K562 (cell line): ENCODE results near the gene DIP2B. TPM values are rescaled to one million over a fixed set of nuclear protein-coding genes. Genes with fewer than 3 reads are reported as not detected.
A peak's percentile ranks its signal among the peaks of the same experiment; 100 is the strongest.

ENCODE experiments used
- ATF7 ChIP-seq: fragments of 450-650 bp; IDR thresholded peaks from 2 replicates; pipeline ENCODE4 v1.7.1; 2014; ENCODE audit warnings: mild to moderate bottlenecking, moderate library complexity
- CREB1 ChIP-seq, 2 experiments: sonication (generic) in 1 of 2; formaldehyde crosslinking in 1 of 2; IDR thresholded peaks; 2 replicates each; pipeline versions ENCODE4 v1.6.1 to v1.8.0; 2012 to 2022; ENCODE audit warnings: inconsistent platforms in 1 of 2, mild to moderate bottlenecking in 1 of 2, missing genetic modification reagents in 1 of 2, moderate library complexity in 1 of 2
- DDX20 ChIP-seq: fragments of 450-650 bp; IDR thresholded peaks from 2 replicates; pipeline ENCODE4 v1.6.1; 2016; ENCODE audit warnings: missing genetic modification characterization, low read depth, mild to moderate bottlenecking, missing compliant biosample characterization, moderate library complexity
- E2F3 ChIP-seq: fragments of 250-450 bp; sonication (Bioruptor Pico); IDR thresholded peaks from 2 replicates; pipeline ENCODE4 v1.4.0; 2020; ENCODE audit warnings: mild to moderate bottlenecking
- GTF3C2 ChIP-seq: IDR thresholded peaks from 3 replicates; pipeline ENCODE4 v1.6.1; 2011; ENCODE audit warnings: borderline replicate concordance, mild to moderate bottlenecking, moderate library complexity; ENCODE audit not compliant: insufficient read length; ENCODE audit errors: extremely low read depth
- NFE2L1 ChIP-seq: fragments of 450-650 bp; IDR thresholded peaks from 2 replicates; pipeline ENCODE4 v1.6.1; 2016; ENCODE audit warnings: missing genetic modification characterization, low read depth, mild to moderate bottlenecking, missing compliant biosample characterization, moderate library complexity, borderline replicate concordance
- NR2C2 ChIP-seq, 2 experiments: fragments of 200-800 bp in 1 of 2; sonication (Bioruptor generic) in 1 of 2; sonication (generic) in 1 of 2; formaldehyde crosslinking in 1 of 2; IDR thresholded peaks; 2 replicates each; pipeline versions ENCODE4 v1.6.1 to v1.8.0; 2016 to 2022; ENCODE audit warnings: mild to moderate bottlenecking in 1 of 2, missing compliant biosample characterization in 1 of 2, missing genetic modification characterization in 1 of 2, missing genetic modification reagents in 1 of 2
- NR2F6 ChIP-seq: fragments of 450-650 bp; formaldehyde crosslinking; IDR thresholded peaks from 2 replicates; pipeline ENCODE4 v1.4.0; 2020; ENCODE audit warnings: mild to moderate bottlenecking
- PHF20 ChIP-seq: fragments of 450-650 bp; IDR thresholded peaks from 2 replicates; pipeline ENCODE4 v1.6.1; 2018; ENCODE audit not compliant: partially characterized antibody
- POLR3A ChIP-seq: IDR thresholded peaks from 2 replicates; pipeline ENCODE4 v1.6.1; 2011; ENCODE audit warnings: borderline replicate concordance, mild to moderate bottlenecking, moderate library complexity; ENCODE audit not compliant: insufficient read length, insufficient read depth; ENCODE audit errors: extremely low read depth
- SETDB1 ChIP-seq: IDR thresholded peaks from one replicate; pipeline ENCODE4 v1.6.1; 2012; ENCODE audit warnings: low read length, control low read depth, inconsistent platforms
- SMAD3 ChIP-seq: fragments of 450-650 bp; formaldehyde crosslinking; conservative IDR thresholded peaks from 2 replicates; pipeline ENCODE4 v1.4.0; 2020; ENCODE audit warnings: mild to moderate bottlenecking
- SMARCA5 ChIP-seq: fragments of 450-650 bp; IDR thresholded peaks from 2 replicates; pipeline ENCODE4 v1.6.1; 2016
- SOX6 ChIP-seq: fragments of 450-650 bp; IDR thresholded peaks from 2 replicates; pipeline ENCODE4 v1.6.1; 2014; ENCODE audit warnings: mild to moderate bottlenecking
- THRB ChIP-seq: fragments of 450-650 bp; formaldehyde crosslinking; conservative IDR thresholded peaks from 2 replicates; pipeline ENCODE4 v1.4.0; 2022; ENCODE audit warnings: mild to moderate bottlenecking, missing genetic modification characterization
- U2AF2 ChIP-seq: fragments of 200-400 bp; formaldehyde crosslinking; optimal IDR thresholded peaks from 2 replicates; pipeline ENCODE3; 2017; ENCODE audit warnings: low read depth, mild to moderate bottlenecking, low read length
- ZBTB34 ChIP-seq: fragments of 250-450 bp; sonication (Bioruptor Pico); IDR thresholded peaks from 2 replicates; pipeline ENCODE4 v1.8.0; 2021; ENCODE audit warnings: mild to moderate bottlenecking, moderate library complexity
- ZNF23 ChIP-seq: fragments of 250-450 bp; sonication (Bioruptor Pico); IDR thresholded peaks from 2 replicates; pipeline ENCODE4 v1.4.0; 2020; ENCODE audit warnings: mild to moderate bottlenecking
- ZNF316 ChIP-seq: fragments of 450-650 bp; IDR thresholded peaks from 2 replicates; pipeline ENCODE4 v1.6.1; 2016
- ZNF584 ChIP-seq: fragments of 200-800 bp; sonication (Bioruptor generic); IDR thresholded peaks from 2 replicates; pipeline ENCODE4 v1.6.1; 2016; ENCODE audit warnings: low read depth, mild to moderate bottlenecking, missing genetic modification characterization, missing compliant biosample characterization
- ZNF785 ChIP-seq: fragments of 250-450 bp; sonication (Bioruptor Pico); IDR thresholded peaks from 2 replicates; pipeline ENCODE4 v1.4.0; 2020; ENCODE audit warnings: mild to moderate bottlenecking
- polyA plus RNA-seq, 8 experiments: library from polyadenylated mRNA; depleted of rRNA in 4 of 8; stranded (reverse) in 5 of 8; unstranded in 3 of 8; fragments of >200 nt; fragmentation: Nextera tagmentation in 2 of 8; fragmentation: Illumina TruSeq in 1 of 8; extraction: Ambion mirVana in 2 of 8; extraction: Trizol in 1 of 8; gene quantifications; 2 replicates each; pipeline versions ENCODE4 v1.2.1 to v1.2.3, GENCODE V29; 2011 to 2014; ENCODE audit warnings: inconsistent platforms in 1 of 8, missing spikeins in 1 of 8
- total RNA-seq, 7 experiments: library from RNA; depleted of rRNA in 6 of 7; stranded (reverse); fragments of >200 nt in 6 of 7; fragmentation: Illumina TruSeq in 2 of 7; extraction: Trizol in 2 of 7; gene quantifications; 2 replicates each; pipeline versions ENCODE4 v1.2.1 to v1.2.3, GENCODE V29; 2011 to 2021; ENCODE audit warnings: low replicate concordance in 1 of 7
- TF ChIP-seq, protein P1 (sequence below): sonication (generic); IDR thresholded peaks from 2 replicates; pipeline ENCODE4 v1.6.1; 2016

DIP2B gene
- total and polyA plus RNA-seq, 9 of the 15 experiments (the other 6 are each of a cell fraction or from before 2014, with no cell fraction given) = 4.6 to 26.1 (median 18.8) TPM

GRCh38 chr12:50589650-50590435, 85.1 kb downstream of the DIP2B start (continued):
- no peak for TF ChIP-seq GTF3C2
- TF ChIP-seq, protein P1, sequence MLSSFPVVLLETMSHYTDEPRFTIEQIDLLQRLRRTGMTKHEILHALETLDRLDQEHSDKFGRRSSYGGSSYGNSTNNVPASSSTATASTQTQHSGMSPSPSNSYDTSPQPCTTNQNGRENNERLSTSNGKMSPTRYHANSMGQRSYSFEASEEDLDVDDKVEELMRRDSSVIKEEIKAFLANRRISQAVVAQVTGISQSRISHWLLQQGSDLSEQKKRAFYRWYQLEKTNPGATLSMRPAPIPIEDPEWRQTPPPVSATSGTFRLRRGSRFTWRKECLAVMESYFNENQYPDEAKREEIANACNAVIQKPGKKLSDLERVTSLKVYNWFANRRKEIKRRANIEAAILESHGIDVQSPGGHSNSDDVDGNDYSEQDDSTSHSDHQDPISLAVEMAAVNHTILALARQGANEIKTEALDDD = peak; percentile 68; the same call in 1 of the 2 replicates
- TF ChIP-seq SOX6 = peak; percentile 86
- peak; percentile 74; the same call in 1 of the 2 replicates for TF ChIP-seq ZNF584
- TF ChIP-seq NR2C2 (CRISPR knock-in tag; IDR thresholded peaks at IDR 0.05) = no peak
- peak; percentile 65; the same call in 1 of the 2 replicates for TF ChIP-seq NR2C2 (tag; IDR thresholded peaks at IDR 0.05)
- TF ChIP-seq E2F3 = no peak
- TF ChIP-seq U2AF2 = no peak
- TF ChIP-seq DDX20 (tag) = no peak
- TF ChIP-seq ZNF23 (CRISPR knock-in tag) = no peak
- peak; percentile 76 for TF ChIP-seq SMARCA5
- TF ChIP-seq ZBTB34 (CRISPR knock-in tag) = no peak
- TF ChIP-seq ZNF785 (CRISPR knock-in tag) = no peak
- peak; percentile 94 for TF ChIP-seq ATF7
- TF ChIP-seq ZNF316 = no peak
- 0 out of 2 replicates have a peak, but pooled peaks have one; percentile 58 for TF ChIP-seq SMAD3 (CRISPR knock-in tag)
- no peak for TF ChIP-seq NFE2L1 (tag)
- TF ChIP-seq PHF20 = no peak
- TF ChIP-seq SETDB1 = no peak
- no peak for TF ChIP-seq NR2F6 (CRISPR knock-in tag)
- TF ChIP-seq POLR3A = no peak
- TF ChIP-seq THRB = no peak
- TF ChIP-seq CREB1 (IDR thresholded peaks at IDR 0.05) = peak; percentile 72; the same call in 1 of the 2 replicates
- peak; percentile 66 for TF ChIP-seq CREB1 (CRISPR knock-in tag; IDR thresholded peaks at IDR 0.05)
